ENCODE results near the gene MINPP1.

GRCh38 chr10:87550741-87551140 lies 46.0 kb downstream of the MINPP1 start:
- TF ChIP-seq CTCF (conservative IDR thresholded peaks at IDR 0.05; ENCODE audit: low read depth, low read length) (no peak), EZH2 (IDR thresholded peaks at IDR 0.05; ENCODE audit: borderline replicate concordance, low read depth, low read length, poor library complexity, severe bottlenecking) (no peak)
